HEK293 (cell line): ENCODE results near the gene MBNL3.

Experiments
- CTCF ChIP-seq: fragments of 450-650 bp; formaldehyde crosslinking; IDR thresholded peaks from 2 replicates; pipeline ENCODE4 v1.5.1; 2016; ENCODE audit warnings: missing biosample characterization, missing genetic modification characterization
- MYNN ChIP-seq: fragments of 450-650 bp; formaldehyde crosslinking; IDR thresholded peaks from 2 replicates; pipeline ENCODE4 v1.5.1; 2016; ENCODE audit warnings: missing biosample characterization, missing genetic modification characterization, borderline replicate concordance
- PBX3 ChIP-seq: sonication (generic); formaldehyde crosslinking; IDR thresholded peaks from 2 replicates; pipeline ENCODE4 v1.8.1; 2022; ENCODE audit warnings: mild to moderate bottlenecking, moderate library complexity, missing genetic modification reagents
- PRDM4 ChIP-seq: fragments of 450-650 bp; formaldehyde crosslinking; IDR thresholded peaks from 2 replicates; pipeline ENCODE4 v1.5.1; 2017; ENCODE audit warnings: missing biosample characterization, missing genetic modification characterization
- REPIN1 ChIP-seq: fragments of 450-650 bp; formaldehyde crosslinking; IDR thresholded peaks from 2 replicates; pipeline ENCODE4 v1.5.1; 2017; ENCODE audit warnings: missing biosample characterization, missing genetic modification characterization, low read depth
- SALL2 ChIP-seq: fragments of 450-650 bp; formaldehyde crosslinking; IDR thresholded peaks from 2 replicates; pipeline ENCODE4 v1.5.0; 2017; ENCODE audit warnings: missing biosample characterization, mild to moderate bottlenecking, missing genetic modification characterization, borderline replicate concordance
- SP2 ChIP-seq: fragments of 450-650 bp; formaldehyde crosslinking; IDR thresholded peaks from 2 replicates; pipeline ENCODE4 v1.5.1; 2016; ENCODE audit warnings: missing biosample characterization, missing genetic modification characterization
- ZBTB21 ChIP-seq: fragments of 450-650 bp; formaldehyde crosslinking; IDR thresholded peaks from 2 replicates; pipeline ENCODE4 v1.5.1; 2017; ENCODE audit warnings: missing biosample characterization, missing genetic modification characterization
- ZBTB8A ChIP-seq: fragments of 450-650 bp; formaldehyde crosslinking; IDR thresholded peaks from 2 replicates; pipeline ENCODE4 v1.5.1; 2016; ENCODE audit warnings: missing biosample characterization, missing genetic modification characterization
- ZNF571 ChIP-seq: fragments of 450-650 bp; formaldehyde crosslinking; IDR thresholded peaks from 2 replicates; pipeline ENCODE4 v1.5.0; 2017; ENCODE audit warnings: missing biosample characterization, missing genetic modification characterization
- ZNF785 ChIP-seq: fragments of 450-650 bp; formaldehyde crosslinking; IDR thresholded peaks from 2 replicates; pipeline ENCODE4 v1.5.1; 2016; ENCODE audit warnings: missing biosample characterization, missing genetic modification characterization

GRCh38 chrX:132508834-132509233 is 20.0 kb upstream of the MBNL3 start:
- no peak for TF ChIP-seq CTCF (tag by site-specific recombination)
- TF ChIP-seq ZBTB8A (tag by site-specific recombination) = no peak
- TF ChIP-seq PBX3 (CRISPR knock-in tag) = no peak
- TF ChIP-seq MYNN (tag by site-specific recombination) = no peak
- TF ChIP-seq REPIN1 (tag by site-specific recombination) = no peak
- TF ChIP-seq ZNF785 (tag by site-specific recombination) = no peak
- no peak for TF ChIP-seq PRDM4
- no peak for TF ChIP-seq ZBTB21 (tag by site-specific recombination)
- TF ChIP-seq SP2 (tag by site-specific recombination) = no peak
- TF ChIP-seq SALL2 (tag by site-specific recombination) = no peak
- TF ChIP-seq ZNF571 (tag by site-specific recombination) = no peak
